H9 (cell line): ENCODE results near the gene MAP4K3. TPM values are rescaled to one million over a fixed set of nuclear protein-coding genes. Genes with fewer than 3 reads are reported as not detected.

Experiments used
- DNase-seq: peaks from one replicate; pipeline ENCODE4 v3.0.0-alpha.2; 2017
- H2AFZ ChIP-seq: one replicate; pipeline ENCODE4 v1.6.1; 2013; ENCODE audit warnings: mild to moderate bottlenecking, low read length, control low read depth, moderate library complexity
- H2AK5ac ChIP-seq: 2 replicates; pipeline ENCODE4 v1.6.1; 2013; ENCODE audit warnings: low read length, control low read depth, mixed read lengths; ENCODE audit not compliant: insufficient read length
- H2BK120ac ChIP-seq: one replicate; pipeline ENCODE4 v1.6.1; 2013; ENCODE audit warnings: low read depth, mild to moderate bottlenecking, low read length, control low read depth, inconsistent platforms; ENCODE audit not compliant: poor library complexity, severe bottlenecking
- H2BK12ac ChIP-seq: 2 replicates; pipeline ENCODE4 v1.6.1; 2013; ENCODE audit warnings: low read length, control low read depth, mixed read lengths, low read depth; ENCODE audit not compliant: insufficient read length
- H2BK15ac ChIP-seq: 2 replicates; pipeline ENCODE4 v1.6.1; 2013; ENCODE audit warnings: low read depth, low read length, control low read depth
- H2BK20ac ChIP-seq: one replicate; pipeline ENCODE4 v1.6.1; 2013; ENCODE audit warnings: low read depth, mild to moderate bottlenecking, low read length, control low read depth, inconsistent platforms; ENCODE audit not compliant: poor library complexity, severe bottlenecking
- H2BK5ac ChIP-seq: 2 replicates; pipeline ENCODE4 v1.6.1; 2013; ENCODE audit warnings: low read length, control low read depth, mixed read lengths; ENCODE audit not compliant: insufficient read length
- H3K14ac ChIP-seq: 2 replicates; pipeline ENCODE4 v1.6.1; 2013; ENCODE audit warnings: low read length, control low read depth; ENCODE audit not compliant: insufficient read depth
- H3K18ac ChIP-seq: 2 replicates; pipeline ENCODE4 v1.6.1; 2013; ENCODE audit warnings: low read depth, mild to moderate bottlenecking, mixed read lengths, low read length, control low read depth; ENCODE audit not compliant: insufficient read length
- H3K23ac ChIP-seq: 2 replicates; pipeline ENCODE4 v1.6.1; 2013; ENCODE audit warnings: low read length, control low read depth, mixed read lengths, low read depth; ENCODE audit not compliant: insufficient read length
- H3K23me2 ChIP-seq: 2 replicates; pipeline ENCODE4 v1.6.1; 2013; ENCODE audit warnings: low read depth, mild to moderate bottlenecking, mixed read lengths, low read length, control low read depth; ENCODE audit not compliant: insufficient read length, poor library complexity, severe bottlenecking
- H3K27ac ChIP-seq: 2 replicates; pipeline ENCODE4 v1.5.1; 2013; ENCODE audit warnings: low read length, control low read depth, mixed read lengths, low read depth; ENCODE audit not compliant: insufficient read length
- H3K27me3 ChIP-seq: 2 replicates; pipeline ENCODE4 v1.6.1; 2013; ENCODE audit warnings: low read length, control low read depth, inconsistent platforms; ENCODE audit not compliant: insufficient read depth
- H3K4ac ChIP-seq: 2 replicates; pipeline ENCODE4 v1.6.1; 2013; ENCODE audit warnings: low read depth, mild to moderate bottlenecking, control low read depth, inconsistent platforms, low read length, moderate library complexity
- H3K4me1 ChIP-seq: 2 replicates; pipeline ENCODE4 v1.6.1; 2013; ENCODE audit warnings: low read length, control low read depth, inconsistent platforms; ENCODE audit not compliant: insufficient read depth
- H3K4me2 ChIP-seq: 2 replicates; pipeline ENCODE4 v1.6.1; 2013; ENCODE audit warnings: low read length, control low read depth, mixed read lengths; ENCODE audit not compliant: insufficient read length, insufficient read depth
- H3K56ac ChIP-seq: 2 replicates; pipeline ENCODE4 v1.6.1; 2013; ENCODE audit warnings: low read depth, mild to moderate bottlenecking, mixed read lengths, low read length, control low read depth; ENCODE audit not compliant: insufficient read length
- H3K79me1 ChIP-seq: 2 replicates; pipeline ENCODE4 v1.6.1; 2013; ENCODE audit warnings: low read depth, mild to moderate bottlenecking, moderate library complexity, low read length, control low read depth, inconsistent platforms; ENCODE audit not compliant: insufficient read depth, poor library complexity, severe bottlenecking
- H3K79me2 ChIP-seq: 2 replicates; pipeline ENCODE4 v1.6.1; 2013; ENCODE audit warnings: low read length, control low read depth, inconsistent platforms; ENCODE audit not compliant: insufficient read depth
- H3K9ac ChIP-seq: 2 replicates; pipeline ENCODE4 v1.6.1; 2013; ENCODE audit warnings: low read length, control low read depth, mixed read lengths; ENCODE audit not compliant: insufficient read length; ENCODE audit errors: extremely low read depth
- H3K9me3 ChIP-seq: one replicate; pipeline ENCODE4 v1.6.1; 2013; ENCODE audit warnings: low read depth, low read length, inconsistent platforms; ENCODE audit not compliant: control insufficient read depth
- H3T11ph ChIP-seq: one replicate; pipeline ENCODE4 v1.6.1; 2013; ENCODE audit warnings: mild to moderate bottlenecking, low read length, control low read depth, inconsistent platforms
- H4K20me1 ChIP-seq: one replicate; pipeline ENCODE4 v1.6.1; 2013; ENCODE audit not compliant: control insufficient read depth, insufficient read length, insufficient read depth
- H4K5ac ChIP-seq: 2 replicates; pipeline ENCODE4 v1.6.1; 2013; ENCODE audit warnings: low read depth, mild to moderate bottlenecking, mixed read lengths, low read length, control low read depth; ENCODE audit not compliant: insufficient read length
- H4K8ac ChIP-seq: replicated peaks from 2 replicates; pipeline ENCODE4 v1.6.1; 2013; ENCODE audit warnings: low read length, control low read depth, mixed read lengths, low read depth; ENCODE audit not compliant: insufficient read length
- H4K91ac ChIP-seq: 2 replicates; pipeline ENCODE4 v1.6.1; 2013; ENCODE audit warnings: low read depth, mild to moderate bottlenecking, moderate library complexity, mixed read lengths, low read length, control low read depth; ENCODE audit not compliant: insufficient read length
- H3K27ac Mint-ChIP-seq, 3 experiments: 2 replicates in 2 of 3; 3 replicates in 1 of 3; pipeline ENCODE4 v1.8.0; 2020 to 2021; ENCODE audit warnings: mixed read lengths in 3 of 3, mild to moderate bottlenecking in 1 of 3, moderate library complexity in 1 of 3
- H3K27me3 Mint-ChIP-seq: 2 replicates; pipeline ENCODE4 v1.8.0; 2021; ENCODE audit warnings: low read depth, mild to moderate bottlenecking, moderate library complexity, mixed read lengths
- H3K36me3 Mint-ChIP-seq, 3 experiments: 2 replicates in 2 of 3; 3 replicates in 1 of 3; pipeline ENCODE4 v1.8.0; 2020 to 2021; ENCODE audit warnings: low read depth in 3 of 3, mixed read lengths in 3 of 3; ENCODE audit not compliant: insufficient read depth in 1 of 3
- H3K4me1 Mint-ChIP-seq, 2 experiments: 2 replicates each; pipeline ENCODE4 v1.8.0; 2020; ENCODE audit warnings: mixed read lengths in 2 of 2
- H3K4me3 Mint-ChIP-seq, 2 experiments: 2 replicates in 1 of 2; 3 replicates in 1 of 2; pipeline ENCODE4 v1.8.0; 2020 to 2021; ENCODE audit warnings: mild to moderate bottlenecking in 2 of 2, mixed read lengths in 2 of 2, moderate library complexity in 1 of 2
- H3K9me3 Mint-ChIP-seq, 2 experiments: 2 replicates in 1 of 2; 3 replicates in 1 of 2; pipeline ENCODE4 v1.8.0; 2020; ENCODE audit warnings: mild to moderate bottlenecking in 2 of 2, mixed read lengths in 2 of 2, moderate library complexity in 1 of 2
- WGBS: extraction: QIAGEN DNeasy Blood & Tissue Kit; methylation state at CpG from one replicate; pipeline ENCODE4 v1.1.7; 2013; ENCODE audit warnings: missing lambda C conversion rate, low lambda C conversion rate, mixed read lengths; ENCODE audit not compliant: insufficient read length; ENCODE audit errors: extremely low coverage; 5-methylcytosine and 5-hydroxymethylcytosine counted together
- total RNA-seq: library from RNA; stranded (reverse); gene quantifications from 2 replicates; pipeline ENCODE4 v1.2.1, GENCODE V29; 2021
- TF ChIP-seq, protein P1 (sequence below): fragments of 200-600 bp; sonication (generic); conservative IDR thresholded peaks from 3 replicates; pipeline ENCODE4 v1.8.0; 2021; ENCODE audit warnings: antibody characterized with exemption, mild to moderate bottlenecking

MAP4K3 gene
- total RNA-seq, 1 experiment from 2014 or later, result 37.9 TPM

DNA sequence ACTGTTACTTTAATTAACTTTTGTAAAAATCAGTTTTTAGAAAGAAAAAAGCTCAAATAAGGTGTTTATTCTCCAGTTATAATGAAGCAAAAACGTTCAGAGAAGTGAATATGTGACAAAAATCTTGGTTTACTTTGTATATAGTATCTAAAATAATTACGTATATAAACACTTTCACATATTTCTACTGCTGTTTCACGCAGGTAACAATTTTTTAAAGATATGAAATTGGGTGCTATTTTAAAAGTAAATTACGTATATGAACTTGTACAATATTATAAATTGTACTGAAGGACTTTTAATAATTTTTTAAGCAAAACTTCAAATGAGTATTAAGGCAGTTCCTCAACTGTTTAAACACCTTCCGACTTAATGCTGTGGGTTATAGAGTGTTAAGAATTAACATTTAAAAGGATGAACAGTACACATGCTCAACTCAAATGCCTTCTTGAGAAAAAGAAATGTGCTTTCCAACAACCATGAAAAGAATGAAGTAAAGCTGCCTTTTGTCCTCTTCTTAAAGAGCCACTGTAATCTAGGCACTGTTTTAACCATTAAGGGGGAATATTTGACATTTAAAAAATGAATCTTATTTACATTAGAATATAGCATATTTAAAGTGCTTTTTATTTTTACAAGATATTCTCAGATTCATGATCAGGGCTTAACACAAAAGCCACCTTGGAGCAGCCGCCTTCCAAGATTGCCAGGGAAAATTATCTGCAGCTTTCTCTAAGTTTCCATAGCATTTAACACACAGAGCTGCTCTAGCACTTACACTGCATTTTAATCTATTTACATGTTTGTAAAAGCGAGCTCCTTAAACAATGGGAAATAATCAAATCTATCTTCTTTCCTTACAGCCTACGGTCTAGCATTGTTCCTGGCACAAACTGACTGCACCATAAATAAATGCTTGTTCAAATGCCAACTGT, 136.8 kb downstream of the MAP4K3 start:
- Histone ChIP-seq H3K27ac (no peak overlapping the region), H3K27me3 (no peaks in the 10 kb centered on the region), H3K14ac (no peak overlapping the region), H3K9ac (no peak overlapping the region), H4K8ac (no peak overlapping the region), H4K5ac (no peak overlapping the region), H4K20me1 (no peaks in the 10 kb centered on the region), H3K23ac (no peak overlapping the region), H3K4me1 (no peaks in the 10 kb centered on the region), H3K4me2 (no peak overlapping the region), H2BK12ac (no peak overlapping the region), H2BK120ac (no peak overlapping the region), H3K56ac (no peak overlapping the region), H4K91ac (no peak overlapping the region), H3K4ac (no peak overlapping the region), H2BK15ac (no peak overlapping the region), H3K23me2 (no peaks in the 10 kb centered on the region), H3K9me3 (no peaks in the 10 kb centered on the region), H2AK5ac (no peak overlapping the region), H3K18ac (no peak overlapping the region), H3K79me1 (no peaks in the 10 kb centered on the region), H3T11ph (no peak overlapping the region), H2BK5ac (no peak overlapping the region), H2AFZ (no peak overlapping the region), H3K79me2 (no peaks in the 10 kb centered on the region), H2BK20ac (no peak overlapping the region)
- Mint-ChIP-seq H3K4me1 (peaks cover 12 to 31% of the 10 kb centered on the region in 2 experiments), H3K4me3 (no peak overlapping the region), H3K36me3 (peaks cover 2 to 5% (median 2%) of the 10 kb centered on the region in 3 experiments; a peak in 3 of 7 replicates), H3K9me3 (no peaks in the 10 kb centered on the region), H3K27me3 (no peaks in the 10 kb centered on the region), H3K27ac (peak overlapping the region in 1 of 3 experiments; percentile 57; a peak in 2 of 7 replicates)
- WGBS, result no CpG with 5 or more reads among the region's 8 CpGs
- TF ChIP-seq, protein P1, sequence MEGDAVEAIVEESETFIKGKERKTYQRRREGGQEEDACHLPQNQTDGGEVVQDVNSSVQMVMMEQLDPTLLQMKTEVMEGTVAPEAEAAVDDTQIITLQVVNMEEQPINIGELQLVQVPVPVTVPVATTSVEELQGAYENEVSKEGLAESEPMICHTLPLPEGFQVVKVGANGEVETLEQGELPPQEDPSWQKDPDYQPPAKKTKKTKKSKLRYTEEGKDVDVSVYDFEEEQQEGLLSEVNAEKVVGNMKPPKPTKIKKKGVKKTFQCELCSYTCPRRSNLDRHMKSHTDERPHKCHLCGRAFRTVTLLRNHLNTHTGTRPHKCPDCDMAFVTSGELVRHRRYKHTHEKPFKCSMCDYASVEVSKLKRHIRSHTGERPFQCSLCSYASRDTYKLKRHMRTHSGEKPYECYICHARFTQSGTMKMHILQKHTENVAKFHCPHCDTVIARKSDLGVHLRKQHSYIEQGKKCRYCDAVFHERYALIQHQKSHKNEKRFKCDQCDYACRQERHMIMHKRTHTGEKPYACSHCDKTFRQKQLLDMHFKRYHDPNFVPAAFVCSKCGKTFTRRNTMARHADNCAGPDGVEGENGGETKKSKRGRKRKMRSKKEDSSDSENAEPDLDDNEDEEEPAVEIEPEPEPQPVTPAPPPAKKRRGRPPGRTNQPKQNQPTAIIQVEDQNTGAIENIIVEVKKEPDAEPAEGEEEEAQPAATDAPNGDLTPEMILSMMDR, result no peak
- DNase-seq, result no peak
